ENCODE measurements around the gene KIAA1614. TPM values are rescaled to one million over a fixed set of nuclear protein-coding genes. Genes with fewer than 3 reads are reported as not detected.

Gene KIAA1614
- total RNA-seq, 2 experiments from 2014 or later, result 0.11 to 0.38 TPM

GRCh38 chr1:180975551-180975950 lies 62.9 kb downstream of the KIAA1614 start:
- CTCF ChIA-PET, result interaction anchor here (1.0 kb wide), 1 partner anchor 14 kb away, joined by 3 read pairs; no protein-coding TSS in a partner anchor
- POLR2A ChIA-PET, result no interaction called here

- ChIA-PET CTCF (interaction anchor here (1.0 kb wide), 1 partner anchor 14 kb away, joined by 3 read pairs; no protein-coding TSS in a partner anchor), POLR2A (no interaction called here)
Measured at GRCh38 chr1:180976191-180976590, 63.5 kb downstream of the KIAA1614 start.

DNA sequence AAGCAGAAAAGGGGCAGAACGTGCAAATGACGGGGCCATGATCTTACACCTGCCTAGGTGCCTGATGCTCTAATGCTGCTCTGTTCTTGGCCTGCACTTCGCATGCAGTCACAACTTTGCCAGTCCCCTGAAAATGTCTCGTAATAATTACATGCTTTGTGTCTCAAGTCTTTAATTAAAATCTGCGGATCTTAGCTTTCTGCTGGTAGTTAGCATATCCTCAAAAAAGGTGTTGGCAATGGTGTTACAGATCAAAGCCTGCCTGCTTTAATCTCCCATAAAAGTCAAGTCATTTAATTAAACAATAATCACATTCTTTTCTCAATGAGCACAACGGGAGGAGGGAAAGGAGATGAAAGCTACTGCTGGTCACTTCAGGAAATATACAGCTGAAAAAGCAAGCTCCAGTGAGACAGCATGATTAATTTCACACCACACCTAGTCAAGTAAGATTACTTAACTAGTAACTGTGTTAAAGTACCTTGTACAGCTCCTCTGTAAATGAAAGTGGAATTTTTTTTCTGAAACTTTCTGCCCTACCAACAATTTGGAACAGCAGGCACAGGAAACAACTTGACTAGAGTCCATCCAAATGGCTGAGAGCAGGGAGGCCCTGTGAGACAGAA lies 64.1 kb downstream of the KIAA1614 start:
- POLR2A ChIA-PET, result interaction anchor here (0.6 kb wide), 1 partner anchor 32 kb away, joined by 6 read pairs; no protein-coding TSS in a partner anchor
- CTCF ChIA-PET, result interaction anchor here (1.0 kb wide), 1 partner anchor 11 kb away, joined by 3 read pairs; no protein-coding TSS in a partner anchor

- POLR2A ChIA-PET, result no interaction called here
- CTCF ChIA-PET, result no interaction called here
Measured at GRCh38 chr1:180981596-180982387, 69.1 kb downstream of the KIAA1614 start.

GRCh38 chr1:180982422-180982821 lies 69.7 kb downstream of the KIAA1614 start:
- ChIA-PET CTCF (no interaction called here), POLR2A (no interaction called here)

DNA sequence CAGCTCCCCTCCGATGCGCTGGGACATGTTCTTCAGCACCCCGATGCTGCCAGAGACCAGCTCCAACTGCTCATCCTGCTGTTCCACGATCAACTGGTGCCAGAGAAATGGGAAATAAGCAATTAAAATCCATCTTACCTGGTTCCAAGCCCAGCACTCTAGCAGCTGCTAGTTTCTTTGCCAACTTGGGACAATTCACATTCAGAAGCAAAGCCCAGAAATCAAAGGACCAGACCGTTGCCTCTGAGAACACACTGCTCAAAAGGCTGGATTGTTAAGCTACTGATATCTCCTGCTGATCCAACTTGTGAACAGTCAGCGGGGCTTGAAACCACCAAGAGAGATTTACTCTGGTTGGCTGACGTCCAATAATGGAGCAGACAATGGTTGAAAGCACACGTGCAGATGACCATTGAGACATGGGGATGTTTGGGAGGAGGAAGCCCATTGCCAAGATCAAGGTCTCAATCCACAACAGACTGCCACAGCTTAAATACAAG lies 75.6 kb downstream of the KIAA1614 start:
- CTCF ChIA-PET, result interaction anchor here (0.9 kb wide), 1 partner anchor 11 kb away, joined by 3 read pairs; no protein-coding TSS in a partner anchor
- POLR2A ChIA-PET, result no interaction called here

DNA sequence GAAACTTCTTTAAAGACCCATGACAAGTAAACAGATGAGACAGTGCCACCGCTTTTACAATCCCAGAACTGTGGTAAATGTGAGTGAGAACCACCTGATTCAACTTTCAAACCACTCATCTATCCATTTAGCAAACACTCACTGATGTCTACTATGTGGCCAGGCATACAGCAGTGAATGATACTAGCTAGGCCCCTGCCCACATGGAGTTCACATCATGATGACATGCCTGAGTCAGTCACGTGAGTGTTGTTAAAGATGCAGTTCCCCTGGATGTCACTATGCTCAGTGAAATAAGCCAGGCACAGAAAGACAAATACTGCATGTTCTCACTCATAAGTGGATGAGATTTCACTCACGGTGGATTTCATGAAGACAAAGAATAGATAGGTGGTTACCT lies 81.6 kb downstream of the KIAA1614 start:
- POLR2A ChIA-PET, result no interaction called here
- CTCF ChIA-PET, result no interaction called here

- POLR2A ChIA-PET, result interaction anchor here (0.7 kb wide), 1 partner anchor 82 kb away, joined by 3 read pairs; no protein-coding TSS in a partner anchor
- CTCF ChIA-PET, result no interaction called here
Measured at GRCh38 chr1:180997843-180998504, 85.3 kb downstream of the KIAA1614 start.

Other genes starting within 250 kb of the KIAA1614 start
- 10 to 100 TPM; 22.6 to 23.1 TPM for gene STX6, start 110.0 kb downstream of the KIAA1614 start, total RNA-seq
- 10 to 100 TPM; 13.3 to 14.5 TPM for gene MR1, start 121.1 kb downstream of the KIAA1614 start, total RNA-seq
- 10 to 100 TPM; 45.2 to 45.9 TPM for gene IER5, start 175.8 kb downstream of the KIAA1614 start, total RNA-seq